NCI-H2107 (cell line): ENCODE data around the gene LRRC8E.

Source experiments
- DNase-seq: peaks from one replicate; lab custom pipeline; 2025; lab: John Stamatoyannopoulos, UW

The LRRC8E gene

DNA sequence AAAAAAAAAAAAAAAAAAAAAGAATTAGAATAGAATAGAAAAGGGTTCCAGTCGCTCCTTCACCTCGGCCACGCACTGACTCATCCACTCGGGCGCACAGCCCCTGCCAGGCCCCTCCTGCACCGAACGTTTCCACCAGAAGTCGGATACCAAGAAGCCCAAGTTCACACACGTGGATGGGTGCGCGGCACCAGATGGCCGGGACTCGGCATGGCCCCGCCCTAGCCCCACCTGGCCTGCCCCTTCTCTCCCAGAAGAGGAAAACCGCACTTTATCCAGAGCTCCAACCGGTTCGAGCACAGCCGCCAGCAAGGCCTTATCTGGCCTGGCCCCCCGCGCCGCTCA lies 20.0 kb upstream of the LRRC8E start:
- DNase-seq, result no peak

DNA sequence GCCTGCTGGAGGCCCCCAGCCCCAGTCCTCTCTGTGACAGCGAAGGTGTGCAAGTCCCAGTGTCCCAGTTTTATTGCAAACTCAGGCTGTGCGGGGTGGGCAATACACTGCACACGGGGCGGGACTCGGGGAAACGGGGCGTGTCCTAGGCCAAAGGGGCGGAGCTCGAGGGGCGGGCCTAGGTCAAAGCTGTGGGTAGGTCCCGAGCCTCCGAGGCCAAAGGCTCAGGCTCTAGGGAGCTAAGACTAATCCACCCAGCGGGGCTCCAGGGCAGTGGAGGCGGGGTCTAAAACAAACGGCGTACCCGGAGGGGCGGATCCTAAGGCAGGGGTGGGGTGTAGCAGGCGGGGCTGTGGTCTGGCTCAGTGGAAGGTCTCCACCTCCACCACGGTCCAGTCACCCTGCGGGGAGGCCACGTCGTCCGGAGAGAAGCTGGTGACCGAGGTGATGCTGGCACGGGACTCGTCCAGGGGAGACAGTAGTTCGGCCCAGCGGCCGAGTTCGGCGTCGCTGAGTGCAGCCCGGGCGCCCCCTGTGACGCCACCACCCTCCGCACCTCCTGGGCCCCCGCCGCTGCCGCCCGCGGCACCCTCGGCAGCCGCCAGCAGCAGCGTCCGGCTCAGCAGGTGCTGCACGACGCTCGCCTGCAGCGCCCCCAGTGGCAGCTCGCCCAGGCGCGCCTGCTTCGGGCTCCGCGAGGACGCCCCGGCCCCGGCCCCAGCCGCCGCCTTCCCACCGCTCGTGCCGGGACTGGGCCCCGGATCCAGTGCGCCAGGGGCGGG lies 19.4 kb upstream of the LRRC8E start:
- DNase-seq, result no peak

DNA sequence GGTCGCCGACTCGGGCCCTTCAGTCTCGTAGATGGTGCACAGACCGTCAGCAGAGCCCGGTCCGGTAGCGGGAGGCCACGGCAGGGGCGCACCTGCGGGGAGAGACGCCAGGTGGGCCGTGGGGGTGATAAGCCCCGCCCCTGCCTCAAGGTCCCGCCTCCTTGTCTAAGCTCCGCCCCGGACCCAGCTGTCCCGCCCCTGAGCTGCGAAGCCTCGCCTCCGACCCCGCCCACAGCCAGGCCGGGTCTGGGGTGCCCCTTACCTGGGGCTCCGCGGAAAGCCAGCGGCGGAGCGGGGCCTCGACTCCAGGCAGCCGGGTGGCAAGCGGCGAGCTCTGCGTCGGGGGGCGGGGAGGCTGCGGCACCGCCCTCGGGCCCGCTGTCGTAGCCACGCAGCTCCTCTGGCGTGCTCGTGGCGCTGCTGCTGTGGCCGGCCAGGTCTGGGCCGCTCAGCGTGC lies 18.8 kb upstream of the LRRC8E start:
- no peak for DNase-seq

DNA sequence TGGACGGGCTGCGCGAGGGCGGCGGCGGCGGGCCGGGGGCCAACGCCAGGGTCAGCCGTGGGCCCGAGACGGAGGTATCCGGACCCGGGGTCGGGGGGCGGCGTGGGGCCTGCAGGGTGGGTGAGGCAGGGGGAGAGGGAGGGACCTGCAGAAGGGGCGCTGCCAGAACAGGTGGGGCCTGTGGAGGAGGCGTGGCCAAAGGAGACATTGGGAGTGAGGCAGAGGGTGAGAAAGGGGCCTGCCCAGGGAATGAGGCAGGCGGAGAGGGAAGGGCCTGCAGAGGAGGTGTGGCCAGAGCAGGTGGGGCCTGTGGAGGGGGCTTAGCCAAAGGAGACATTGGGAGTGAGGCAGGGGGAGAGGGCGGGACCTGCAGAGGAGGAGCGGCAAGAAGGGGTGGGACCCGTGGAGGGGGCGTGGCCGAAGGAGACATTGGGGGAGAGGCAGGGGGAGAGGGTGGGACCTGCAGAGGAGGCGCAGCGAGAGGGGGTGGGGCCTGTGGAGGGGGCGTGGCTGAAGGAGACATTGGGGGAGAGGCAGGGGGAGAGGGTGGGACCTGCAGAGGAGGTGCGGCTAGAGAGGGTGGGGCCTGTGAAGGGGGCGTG lies 18.3 kb upstream of the LRRC8E start:
- no peak for DNase-seq

DNA sequence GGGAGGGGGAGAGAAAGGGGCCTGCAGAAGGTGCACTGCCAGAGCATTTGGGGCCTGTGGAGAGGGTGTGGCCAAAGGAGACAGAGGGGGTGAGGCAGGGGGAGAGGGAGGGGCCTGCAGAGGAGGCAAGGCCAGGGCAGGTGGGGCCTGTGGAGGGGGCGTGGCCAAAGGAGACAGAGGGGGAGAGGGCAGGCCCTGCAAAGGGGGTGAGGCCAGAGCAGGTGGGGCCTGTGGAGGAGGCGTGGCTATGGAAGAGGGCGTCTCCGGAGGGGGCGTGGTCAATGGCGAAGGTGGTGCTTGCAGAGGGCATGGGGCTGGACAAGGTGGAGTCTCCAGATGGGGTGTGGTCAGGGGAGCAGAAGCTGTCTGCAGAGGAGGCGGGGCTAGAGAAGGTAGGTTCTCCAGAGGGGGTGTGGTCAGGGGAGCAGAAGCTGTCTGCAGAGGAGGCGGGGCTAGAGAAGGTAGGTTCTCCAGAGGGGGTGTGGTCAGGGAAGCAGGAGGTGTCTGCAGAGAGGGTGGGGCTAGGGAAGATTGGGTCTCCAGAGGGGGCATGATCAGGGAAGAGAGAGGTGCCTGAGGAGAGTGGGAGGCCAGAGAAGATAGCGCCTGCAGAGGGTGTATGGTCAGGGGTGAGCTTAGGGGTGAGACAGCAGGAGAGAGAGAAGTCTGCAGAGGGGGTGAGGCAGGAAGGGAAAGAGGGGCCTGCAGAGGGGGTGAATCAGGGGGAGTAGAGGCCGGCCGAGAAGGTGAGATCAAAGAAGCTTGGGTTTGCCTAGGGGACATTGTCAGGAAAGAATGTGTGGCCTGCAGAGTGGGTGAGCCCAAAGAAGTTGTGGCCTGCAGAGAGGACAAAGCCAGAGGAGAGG lies 17.5 kb upstream of the LRRC8E start:
- DNase-seq, result no peak

DNA sequence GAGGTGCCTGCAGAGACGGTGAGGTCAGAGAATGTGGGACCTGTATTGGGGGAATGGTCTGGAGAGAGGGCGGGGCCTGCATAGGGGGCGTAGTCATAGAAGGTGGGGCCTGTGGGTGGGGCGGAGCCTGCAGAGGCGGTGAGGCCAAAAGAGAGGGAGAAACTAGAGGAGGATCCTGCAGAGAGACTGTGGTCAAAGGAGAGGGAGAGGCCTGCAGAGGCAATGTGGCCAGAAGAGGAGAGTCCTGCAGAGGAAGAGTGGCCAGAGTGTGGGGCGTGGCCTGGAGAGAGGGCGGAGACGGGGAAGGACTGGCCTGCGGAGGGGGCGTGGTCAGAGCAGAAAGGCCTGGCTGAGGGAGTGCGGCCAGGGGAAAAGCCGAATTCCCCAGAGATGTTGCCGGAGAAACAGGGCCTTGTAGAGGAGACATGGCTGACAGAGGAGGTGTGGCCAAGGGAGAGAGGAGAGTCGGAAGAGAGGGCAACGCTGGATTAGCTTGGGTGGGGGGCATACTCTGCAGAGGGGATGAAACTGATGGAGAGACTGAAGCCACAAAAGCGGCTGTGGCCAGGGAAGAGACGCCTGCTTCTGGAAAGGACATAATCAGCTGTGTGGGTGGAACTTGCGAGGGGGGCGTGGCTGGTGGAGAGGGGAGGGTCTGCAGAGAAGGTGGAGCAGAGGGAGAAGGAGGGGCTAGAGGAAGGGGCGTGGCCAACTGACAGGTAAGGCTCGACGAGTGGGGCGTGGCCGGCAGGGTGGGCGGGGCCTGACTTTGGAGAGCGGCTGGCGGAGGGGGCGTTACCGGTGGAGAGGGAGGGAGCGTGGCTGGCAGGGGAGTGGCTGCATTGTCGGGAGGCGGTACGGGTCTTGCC lies 16.6 kb upstream of the LRRC8E start:
- DNase-seq, result peak; percentile 72

DNA sequence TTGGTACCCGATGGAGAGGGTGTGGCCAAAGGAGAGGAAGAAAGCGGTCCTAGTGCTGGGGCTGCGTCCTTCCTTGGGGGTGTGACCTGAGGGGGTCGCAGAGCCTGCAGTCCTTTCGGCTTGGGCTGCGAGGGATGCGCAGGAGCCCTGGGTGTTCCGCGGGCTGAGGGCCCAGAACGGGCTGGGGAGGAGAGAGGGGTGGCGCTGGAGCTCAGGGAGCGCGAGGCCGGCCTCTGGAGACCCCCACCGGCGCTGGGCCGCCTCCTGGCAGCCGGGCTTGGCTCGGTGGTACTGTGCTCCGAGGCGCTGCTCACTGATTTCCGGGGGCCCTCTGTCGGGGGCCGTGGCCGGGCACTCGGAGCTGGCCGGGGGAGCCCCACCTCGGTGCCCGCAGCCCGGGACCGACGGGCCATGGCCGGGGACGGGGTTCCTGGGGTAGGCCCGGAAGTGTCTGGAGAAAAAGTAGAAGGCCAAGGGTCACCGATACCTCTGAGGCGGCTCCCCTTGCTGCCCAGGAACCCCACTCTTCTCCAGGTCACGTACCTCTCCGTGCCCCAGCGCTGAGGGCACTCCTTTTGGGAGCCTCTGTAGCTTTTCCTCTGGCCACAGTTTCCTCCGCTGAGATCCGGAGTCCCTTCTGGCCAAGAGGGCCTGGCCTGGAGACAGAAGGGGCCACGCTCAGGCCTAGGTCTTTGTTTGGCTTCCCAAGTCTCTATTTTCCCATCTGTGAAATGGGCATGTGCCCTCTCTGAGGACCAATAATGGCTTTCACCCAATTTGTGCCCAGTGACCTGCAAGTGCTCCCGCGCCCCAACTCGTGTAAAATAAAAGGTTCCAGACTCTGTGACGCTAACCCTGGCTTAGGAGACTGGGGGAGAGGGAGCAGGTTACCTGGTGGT lies 15.8 kb upstream of the LRRC8E start:
- DNase-seq, result no peak

DNA sequence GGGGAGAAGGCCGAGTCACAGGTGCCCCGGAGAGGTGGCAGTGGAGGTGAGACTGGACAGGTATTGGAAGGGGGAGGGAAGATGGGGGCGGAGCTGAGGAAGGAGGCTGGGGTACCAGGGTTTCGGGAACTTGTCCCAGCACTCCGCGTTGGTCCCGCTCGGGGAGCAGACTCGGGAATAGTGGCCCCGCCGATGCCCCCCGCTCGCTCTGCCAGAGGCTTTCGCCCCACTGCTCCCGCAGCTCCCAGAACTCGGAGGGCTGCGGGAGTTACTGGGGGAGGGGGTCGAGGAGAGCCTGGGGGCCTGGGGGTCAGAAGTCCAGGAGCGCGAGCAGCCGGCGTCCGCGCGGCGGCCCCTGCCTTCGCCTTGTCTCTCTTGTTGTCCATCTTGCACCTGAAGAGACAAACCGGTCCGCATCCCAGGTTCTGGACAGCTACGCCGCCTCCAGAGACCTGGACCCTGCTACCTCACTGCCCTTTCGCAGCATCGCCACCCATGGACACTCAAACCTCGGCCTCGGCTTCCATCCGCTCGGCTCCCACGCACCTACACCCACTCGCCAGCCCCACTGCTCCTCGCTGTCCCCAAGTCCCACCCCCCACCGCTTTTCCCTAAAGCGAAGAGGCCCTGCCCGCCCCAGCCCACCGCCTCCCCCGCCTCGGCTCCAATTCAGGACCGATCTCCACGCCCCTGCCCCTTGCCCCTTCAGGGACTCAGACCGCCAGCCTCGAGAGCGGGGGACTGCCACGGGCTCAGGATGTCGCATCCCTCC lies 14.8 kb upstream of the LRRC8E start:
- DNase-seq, result no peak

DNA sequence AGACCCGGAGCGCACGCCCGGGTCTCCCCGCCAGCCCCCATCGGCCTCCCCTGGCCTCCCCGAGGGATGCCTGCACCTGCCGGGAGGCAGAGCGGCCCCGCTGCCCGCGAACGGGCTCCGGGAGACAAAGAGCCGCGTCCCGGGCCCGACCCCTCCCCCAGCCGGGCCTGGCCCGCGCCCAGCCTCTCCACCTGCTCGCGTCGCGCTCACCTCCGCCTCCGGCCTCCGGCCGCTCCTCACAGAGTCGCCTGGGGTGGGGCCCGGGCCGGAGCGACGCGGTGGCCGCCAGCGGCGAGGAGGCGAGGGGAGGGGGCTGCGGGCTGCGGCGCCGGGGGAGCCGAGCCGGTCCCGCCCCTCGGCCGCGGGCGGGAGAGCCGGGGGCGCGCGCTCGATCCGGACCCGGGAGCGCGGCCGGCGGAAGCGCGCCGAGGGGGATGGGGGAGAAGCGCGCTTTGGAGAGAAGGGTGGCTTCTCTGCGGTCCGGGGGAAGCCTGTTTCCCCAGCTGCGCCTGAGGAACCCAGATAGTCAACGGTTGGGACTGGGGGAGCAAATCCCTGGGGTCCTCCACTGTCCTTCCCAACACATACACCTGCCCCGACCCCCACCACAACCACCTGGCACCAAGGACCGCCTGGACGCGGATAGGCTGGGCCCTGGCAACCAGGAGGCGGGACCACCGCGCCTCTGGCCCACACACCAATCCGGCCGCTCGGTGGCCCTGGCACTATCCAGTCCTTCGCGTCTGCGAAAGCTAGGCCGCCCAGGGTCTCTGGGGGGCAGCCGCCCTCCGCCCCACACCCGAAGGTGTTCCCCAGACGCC lies 14.0 kb upstream of the LRRC8E start, which contains the start of gene PRR36:
TSS of gene PRR36 (minus strand) at position 315 of the 821 bp plus-strand sequence. CDS start 701 bp downstream, outside the sequence.
- peak; percentile 80 for DNase-seq

DNA sequence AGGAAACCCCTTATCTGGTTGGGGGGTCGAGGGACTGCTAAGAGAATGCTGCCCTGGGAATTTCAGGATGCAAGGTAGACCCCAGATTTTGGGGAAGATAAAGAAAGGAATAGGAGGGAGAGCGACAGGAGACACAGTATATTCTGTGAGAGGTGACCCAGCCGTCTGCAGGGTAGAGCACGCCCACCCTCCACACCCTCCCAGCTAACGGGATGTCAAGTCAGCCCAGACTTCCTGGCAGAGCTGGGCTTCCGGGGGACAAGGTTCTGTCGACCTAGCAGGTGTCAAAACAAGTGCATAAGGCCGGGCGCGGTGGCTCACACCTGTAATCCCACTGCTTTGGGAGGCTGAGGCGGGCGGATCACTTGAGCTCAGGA lies 13.4 kb upstream of the LRRC8E start:
- no peak for DNase-seq

DNA sequence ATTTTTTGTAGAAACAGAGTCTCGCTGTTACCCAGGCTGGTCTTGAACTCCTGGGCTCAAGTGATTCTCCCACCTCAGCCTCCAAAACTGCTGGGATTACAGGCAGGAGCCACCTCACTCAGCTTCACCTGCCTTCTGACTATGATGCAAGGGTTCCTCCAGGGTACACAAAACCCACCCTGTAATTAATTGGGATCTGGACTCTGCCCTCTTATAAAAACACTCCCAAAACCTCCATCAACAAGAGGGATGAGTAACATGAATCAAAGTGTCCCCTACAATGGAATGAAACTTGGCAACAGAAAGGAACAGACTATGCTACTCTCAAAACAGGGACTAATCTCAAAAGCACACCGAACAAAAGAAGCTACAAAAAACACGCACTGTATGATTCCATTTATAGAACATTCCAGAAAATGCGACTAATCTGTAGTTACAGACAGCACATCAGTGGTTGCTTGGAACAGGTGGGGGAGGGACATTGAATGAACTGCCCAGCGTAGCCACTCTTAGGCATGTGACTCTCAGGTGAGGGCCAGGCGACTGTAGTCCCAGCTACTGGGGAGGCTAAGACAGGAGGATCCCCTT lies 11.0 kb upstream of the LRRC8E start:
- no peak for DNase-seq

DNA sequence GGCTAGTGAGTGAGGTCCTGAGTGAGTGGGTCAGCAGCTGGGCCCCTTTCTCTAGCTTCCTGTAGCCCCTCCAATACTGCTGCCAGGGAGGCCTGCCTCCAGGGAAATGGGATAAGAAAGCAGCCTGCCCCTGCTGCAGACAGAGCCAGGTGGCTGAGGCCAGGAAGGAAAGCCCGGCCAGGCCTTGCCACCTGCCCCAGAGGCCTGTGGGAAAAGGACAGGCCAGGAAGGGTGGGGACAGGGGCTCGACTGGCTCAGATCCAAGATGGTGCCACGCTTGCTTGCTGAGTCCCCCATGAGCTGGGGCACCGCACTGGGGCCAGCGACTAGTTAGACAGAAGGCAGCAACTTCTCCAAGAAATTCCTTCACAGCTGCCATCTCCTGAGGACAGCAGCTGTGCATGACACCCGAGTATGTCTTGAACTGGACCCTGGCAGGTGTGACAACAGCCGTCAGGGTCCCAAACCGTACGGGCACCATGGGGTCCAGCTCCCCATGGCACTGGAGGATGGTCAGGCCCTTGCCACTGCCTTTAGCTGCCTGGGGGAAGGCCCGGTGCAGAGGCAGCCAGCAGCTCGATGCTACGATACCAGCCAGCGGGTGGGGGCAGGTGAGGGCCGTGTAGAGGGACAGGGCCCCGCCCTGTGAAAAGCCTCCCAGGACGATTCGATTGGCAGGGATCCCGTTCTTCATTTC lies 9.1 kb upstream of the LRRC8E start:
- no peak for DNase-seq

DNA sequence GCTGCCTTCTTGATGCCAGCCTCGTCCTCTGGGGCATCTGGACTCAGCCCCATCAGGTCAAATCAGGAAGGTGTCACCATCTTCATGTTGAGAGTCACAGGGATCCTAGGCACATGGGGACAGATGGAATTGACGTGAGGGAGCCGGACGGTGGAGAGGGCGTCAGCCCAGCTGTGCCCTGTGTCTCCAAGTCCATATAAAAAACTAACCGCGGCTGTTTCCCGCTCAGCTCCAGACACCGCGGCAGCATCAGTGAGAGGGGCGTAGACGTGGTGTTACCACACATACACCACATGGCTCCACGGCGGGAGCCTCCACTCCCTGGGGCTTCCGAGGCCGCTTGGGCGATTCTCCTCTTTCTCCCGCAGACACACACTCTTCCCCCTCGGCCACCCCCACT lies 8.5 kb upstream of the LRRC8E start:
- no peak for DNase-seq

DNA sequence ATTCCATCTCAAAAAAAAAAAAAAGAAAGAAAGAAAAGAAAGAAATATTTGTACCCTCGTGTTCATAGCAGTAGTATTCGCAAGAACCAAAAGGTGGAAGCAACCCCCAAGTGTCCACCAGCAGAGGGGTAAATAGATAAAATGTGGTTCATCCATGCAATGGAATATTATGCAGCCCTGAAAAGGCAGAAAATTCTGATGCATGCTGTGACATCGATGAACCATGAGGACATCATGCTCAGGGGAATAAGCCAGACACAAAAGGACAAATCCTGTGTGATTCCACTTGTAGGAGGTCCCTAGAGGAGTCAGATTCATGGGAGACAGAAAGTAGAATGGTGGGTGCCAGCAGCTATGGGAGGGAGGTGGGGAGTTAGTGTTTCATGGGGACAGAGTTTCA lies 6.4 kb upstream of the LRRC8E start:
- DNase-seq, result no peak

DNA sequence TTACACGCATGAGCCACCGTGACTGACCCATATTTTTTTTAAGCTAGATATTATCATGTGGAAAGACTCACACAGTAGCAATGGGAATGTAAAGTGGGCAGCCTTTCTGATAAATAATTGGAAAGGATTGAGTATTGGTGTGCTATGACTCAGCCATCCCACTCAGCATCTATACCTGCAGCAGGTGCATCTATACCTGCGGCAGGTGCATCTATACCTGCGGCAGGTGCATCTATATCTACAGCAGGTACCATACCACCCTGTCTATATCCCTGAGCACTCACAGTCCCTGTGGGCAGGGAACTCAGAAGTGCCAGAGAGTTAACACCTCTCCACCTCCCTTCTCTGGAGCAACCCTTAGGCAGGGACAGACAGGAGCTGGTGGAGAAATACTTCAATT lies 5.2 kb upstream of the LRRC8E start:
- no peak for DNase-seq

DNA sequence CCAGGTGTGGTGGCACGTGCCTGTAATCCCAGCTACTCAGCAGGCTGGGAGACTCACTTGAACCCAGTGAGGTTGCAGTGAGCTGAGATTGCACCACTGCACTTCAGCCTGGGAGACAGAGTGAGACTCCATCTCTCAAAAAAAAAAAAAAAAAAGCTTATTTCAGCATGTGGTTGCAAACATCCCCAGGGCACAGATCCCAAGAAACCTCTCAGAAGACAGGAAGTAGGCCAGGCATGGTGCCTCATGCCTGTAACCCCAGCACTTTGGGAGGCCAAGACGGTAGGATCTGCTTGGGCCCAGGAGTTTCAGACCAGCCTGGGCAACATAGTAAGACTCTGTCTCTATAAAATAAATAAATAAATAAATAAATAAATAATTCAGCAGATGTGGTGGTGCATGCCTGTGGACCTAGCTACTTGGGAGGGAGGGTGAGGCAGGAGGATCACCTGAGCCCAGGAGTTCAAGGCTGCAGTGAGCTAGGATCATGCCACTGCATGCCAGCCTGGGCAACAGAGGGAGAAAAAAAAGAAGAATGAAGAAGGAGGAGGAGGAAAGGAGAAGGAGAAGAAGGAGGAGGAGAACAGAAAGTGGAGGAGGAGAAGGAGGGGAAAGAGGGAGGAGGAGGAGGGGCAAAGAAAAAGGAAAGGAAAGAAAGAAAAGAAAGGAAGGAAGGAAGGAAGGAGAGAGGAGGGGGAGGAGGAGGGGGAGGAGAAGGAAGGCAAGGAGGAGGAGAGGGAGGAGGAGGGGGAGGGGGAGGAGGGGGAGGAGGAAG lies 4.3 kb upstream of the LRRC8E start:
- DNase-seq, result no peak

DNA sequence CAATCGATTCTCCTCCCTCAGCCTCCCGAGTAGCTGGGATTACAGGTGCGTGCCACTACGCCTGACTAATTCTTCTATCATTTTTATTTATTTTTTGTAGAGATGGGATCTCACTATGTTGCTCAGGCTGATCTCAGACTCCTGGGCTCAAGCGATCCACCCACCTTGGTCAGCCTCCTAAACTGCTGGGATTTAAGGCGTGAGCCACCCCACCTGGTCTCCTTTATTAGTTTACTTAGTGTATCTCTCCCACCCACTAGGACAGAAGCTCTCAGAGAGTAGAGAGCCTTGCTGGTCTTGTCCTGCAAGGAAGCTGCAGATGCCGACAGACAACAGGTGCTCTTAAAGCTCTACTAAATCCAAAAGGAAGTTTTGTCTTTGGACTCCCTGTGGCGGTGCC lies 2.5 kb upstream of the LRRC8E start:
- DNase-seq, result no peak
